Measurements from ENCODE around the gene NDC1. TPM values are rescaled to one million over a fixed set of nuclear protein-coding genes. Genes with fewer than 3 reads are reported as not detected.
"Not testable (repeated sequence)": the region's sequence is repeated elsewhere in the genome, so short reads cannot be mapped to it uniquely, and the experiment has no call there.

The NDC1 gene
- total and polyA plus RNA-seq, 3 donors from 2014 or later, result 13.0 to 26.4 (median 22.2) TPM

DNA sequence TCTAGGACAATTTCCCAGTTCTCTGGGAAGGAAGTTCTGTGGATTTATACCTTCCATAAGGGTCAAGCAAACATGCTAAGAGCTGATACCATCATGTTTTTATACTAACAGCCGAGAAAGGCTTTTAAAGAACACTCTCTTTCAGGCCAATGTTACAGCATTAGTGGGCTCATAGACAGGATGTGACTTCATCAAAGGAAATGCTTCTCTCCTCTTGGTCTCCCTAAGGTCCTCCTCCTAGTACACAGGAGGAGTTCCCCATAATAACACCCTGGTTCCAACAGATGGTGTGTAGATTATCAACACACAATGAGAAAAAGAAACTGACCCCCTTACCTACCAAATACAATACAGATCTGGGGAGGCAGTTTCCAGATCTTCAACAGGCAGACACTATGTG is 72.4 kb downstream of the NDC1 start:
- no peak for DNase-seq
- H3K4me1 ChIP-seq, result no peaks in the 10 kb centered on the region
- intact Hi-C loops (cut with DNase I; ENCODE audit: low total_unique reads), result no loop called here
- H3K4me3 ChIP-seq, result no peak overlapping the region
- H3K9me3 ChIP-seq, result no peaks in the 10 kb centered on the region
- H3K36me3 ChIP-seq (ENCODE audit: low read depth, missing control alignments), result no peaks in the 10 kb centered on the region
- TF ChIP-seq, protein P1, sequence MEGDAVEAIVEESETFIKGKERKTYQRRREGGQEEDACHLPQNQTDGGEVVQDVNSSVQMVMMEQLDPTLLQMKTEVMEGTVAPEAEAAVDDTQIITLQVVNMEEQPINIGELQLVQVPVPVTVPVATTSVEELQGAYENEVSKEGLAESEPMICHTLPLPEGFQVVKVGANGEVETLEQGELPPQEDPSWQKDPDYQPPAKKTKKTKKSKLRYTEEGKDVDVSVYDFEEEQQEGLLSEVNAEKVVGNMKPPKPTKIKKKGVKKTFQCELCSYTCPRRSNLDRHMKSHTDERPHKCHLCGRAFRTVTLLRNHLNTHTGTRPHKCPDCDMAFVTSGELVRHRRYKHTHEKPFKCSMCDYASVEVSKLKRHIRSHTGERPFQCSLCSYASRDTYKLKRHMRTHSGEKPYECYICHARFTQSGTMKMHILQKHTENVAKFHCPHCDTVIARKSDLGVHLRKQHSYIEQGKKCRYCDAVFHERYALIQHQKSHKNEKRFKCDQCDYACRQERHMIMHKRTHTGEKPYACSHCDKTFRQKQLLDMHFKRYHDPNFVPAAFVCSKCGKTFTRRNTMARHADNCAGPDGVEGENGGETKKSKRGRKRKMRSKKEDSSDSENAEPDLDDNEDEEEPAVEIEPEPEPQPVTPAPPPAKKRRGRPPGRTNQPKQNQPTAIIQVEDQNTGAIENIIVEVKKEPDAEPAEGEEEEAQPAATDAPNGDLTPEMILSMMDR (IDR thresholded peaks at IDR 0.05), result no peak
- no peak for TF ChIP-seq POLR2A (IDR thresholded peaks at IDR 0.05)
- H3K27me3 ChIP-seq, result no peaks in the 10 kb centered on the region
- H3K27ac ChIP-seq, result no peak overlapping the region
- 77 to 94% methylated on average over 1 of the region's 1 CpG for WGBS, 2 donors

DNA sequence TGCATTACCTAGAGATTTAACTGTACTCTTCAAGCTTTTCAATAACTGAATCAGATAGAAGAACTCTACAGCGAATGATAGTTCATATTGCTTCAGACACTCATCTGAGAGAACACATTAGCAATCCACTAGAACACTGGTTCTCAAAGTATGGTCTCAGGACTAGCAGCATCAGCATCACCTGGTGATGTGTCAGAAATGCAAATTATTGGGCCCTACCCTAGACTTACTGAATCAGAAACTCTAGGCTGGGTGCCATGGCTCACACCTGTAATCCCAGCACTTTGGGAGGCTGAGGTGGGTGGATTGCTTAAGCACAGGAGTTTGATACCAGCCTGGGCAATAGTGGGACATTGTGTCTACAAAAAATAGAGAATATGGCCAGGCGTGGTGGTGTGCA is 74.2 kb downstream of the NDC1 start:
- 89 to 96% methylated on average over 2 of the region's 2 CpGs for WGBS, 2 donors
- H3K4me3 ChIP-seq, result no peak overlapping the region
- H3K36me3 ChIP-seq (ENCODE audit: low read depth, missing control alignments), result no peaks in the 10 kb centered on the region
- DNase-seq, result no peak
- intact Hi-C loops (cut with DNase I; ENCODE audit: low total_unique reads), result no loop called here
- H3K4me1 ChIP-seq, result no peaks in the 10 kb centered on the region
- no peaks in the 10 kb centered on the region for H3K9me3 ChIP-seq
- H3K27ac ChIP-seq, result no peak overlapping the region
- TF ChIP-seq, protein P1 (IDR thresholded peaks at IDR 0.05), result no peak
- no peak for TF ChIP-seq POLR2A (IDR thresholded peaks at IDR 0.05)
- no peaks in the 10 kb centered on the region for H3K27me3 ChIP-seq

DNA sequence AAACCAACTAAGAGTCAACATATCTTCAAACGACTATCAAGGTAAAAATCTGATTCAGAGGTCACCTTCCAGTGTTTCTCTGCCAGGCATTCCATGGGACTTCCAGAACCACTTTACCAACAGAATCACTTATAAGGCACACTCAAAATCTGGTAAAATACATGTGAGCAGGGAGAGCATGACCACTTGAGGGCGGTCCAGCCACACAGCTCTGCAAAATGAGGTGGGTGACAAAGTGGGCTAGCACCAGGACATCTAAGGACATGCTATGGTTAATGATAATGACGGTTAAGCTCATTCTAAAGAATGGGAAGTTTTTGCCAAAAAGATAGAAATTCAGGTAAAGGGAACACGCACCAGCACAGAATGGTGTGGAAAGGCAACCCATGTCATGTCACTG is 74.6 kb downstream of the NDC1 start:
- no peak for TF ChIP-seq POLR2A (IDR thresholded peaks at IDR 0.05)
- TF ChIP-seq, protein P1 (IDR thresholded peaks at IDR 0.05), result no peak
- 90 to 94% methylated on average over 4 of the region's 4 CpGs for WGBS, 2 donors
- no peak for DNase-seq
- H3K9me3 ChIP-seq, result no peaks in the 10 kb centered on the region
- H3K4me1 ChIP-seq, result no peaks in the 10 kb centered on the region
- intact Hi-C loops (cut with DNase I; ENCODE audit: low total_unique reads), result no loop called here
- H3K27ac ChIP-seq, result no peak overlapping the region
- H3K36me3 ChIP-seq (ENCODE audit: low read depth, missing control alignments), result no peaks in the 10 kb centered on the region
- H3K27me3 ChIP-seq, result no peaks in the 10 kb centered on the region
- no peak overlapping the region for H3K4me3 ChIP-seq

DNA sequence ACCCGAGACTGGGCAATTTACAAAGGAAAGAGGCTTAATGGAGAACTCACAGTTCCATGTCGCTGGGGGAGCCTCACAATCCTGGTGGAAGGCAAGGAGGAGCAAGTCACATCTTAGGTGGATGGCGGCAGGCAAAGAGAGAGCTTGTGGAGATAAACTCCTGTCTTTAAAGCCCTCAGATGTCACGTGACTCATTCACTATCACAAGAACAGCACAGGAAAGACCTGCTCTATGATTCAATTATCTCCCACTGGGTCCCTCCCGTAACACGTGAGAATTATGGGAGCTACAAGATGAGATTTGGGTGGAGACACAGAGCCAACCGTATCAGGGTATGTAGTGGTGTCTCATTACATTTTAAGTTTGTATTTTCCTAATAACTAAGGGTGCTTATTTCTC is 77.6 kb downstream of the NDC1 start:
- H3K27me3 ChIP-seq; H3K27ac ChIP-seq; H3K9me3 ChIP-seq; intact Hi-C loops (cut with DNase I; ENCODE audit: low total_unique reads); H3K4me1 ChIP-seq; H3K36me3 ChIP-seq (ENCODE audit: low read depth, missing control alignments); H3K4me3 ChIP-seq; DNase-seq: not testable (repeated sequence)
- WGBS, 2 donors, result 79 to 84% methylated on average over 7 of the region's 7 CpGs

DNA sequence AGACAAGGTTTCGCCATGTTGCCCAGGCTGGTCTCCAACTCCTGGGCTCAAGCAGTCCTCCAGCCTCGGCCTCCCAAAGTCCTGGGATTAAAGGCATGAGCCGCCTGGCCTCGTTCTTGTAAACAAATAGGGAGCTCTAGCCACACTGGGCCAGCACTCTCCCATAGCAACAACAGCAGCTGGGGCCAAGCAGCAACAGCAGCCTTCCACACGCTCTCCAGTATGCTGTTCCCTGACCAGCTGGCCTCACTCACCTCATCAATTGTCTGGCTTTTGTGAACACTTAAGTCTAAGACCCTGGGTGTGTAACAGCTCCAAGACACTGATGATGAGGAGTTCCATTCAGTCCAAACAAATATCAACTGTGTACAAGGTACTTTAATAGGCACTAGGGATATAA is 82.2 kb downstream of the NDC1 start:
- WGBS, 2 donors, result 90 to 92% methylated on average over 5 of the region's 5 CpGs

More for the DNA sequence above, 82.2 kb downstream of the NDC1 start:
- no peak for DNase-seq
- no peaks in the 10 kb centered on the region for H3K9me3 ChIP-seq
- no peak overlapping the region for H3K4me3 ChIP-seq
- TF ChIP-seq, protein P1 (IDR thresholded peaks at IDR 0.05), result no peak
- no peak for TF ChIP-seq POLR2A (IDR thresholded peaks at IDR 0.05)
- intact Hi-C loops (cut with DNase I; ENCODE audit: low total_unique reads), result loop anchor here (10.0 kb wide), 1 partner anchor 271 kb away; no protein-coding TSS in a partner anchor
- H3K36me3 ChIP-seq (ENCODE audit: low read depth, missing control alignments), result no peaks in the 10 kb centered on the region
- no peaks in the 10 kb centered on the region for H3K4me1 ChIP-seq
- no peak overlapping the region for H3K27ac ChIP-seq
- no peaks in the 10 kb centered on the region for H3K27me3 ChIP-seq

Measured in testis (tissue), 3 donors.